ENCODE results near the gene TIFAB.

The TIFAB gene

GRCh38 chr5:135445306-135445985, 6.7 kb downstream of the TIFAB start:
- H3K4me3 ChIP-seq (ENCODE audit: low read length) = no peak overlapping the region
- H3K27ac ChIP-seq (ENCODE audit: low read length) = no peak overlapping the region
- no peaks in the 10 kb centered on the region for H3K36me3 ChIP-seq (ENCODE audit: insufficient read depth, low read depth, low read length)
- peaks cover 40% of the 10 kb centered on the region for H3K27me3 ChIP-seq (ENCODE audit: insufficient read depth, low read length)
- H3K4me1 ChIP-seq (ENCODE audit: insufficient read depth, low read length) = no peaks in the 10 kb centered on the region
- no peak overlapping the region for H3K9ac ChIP-seq (ENCODE audit: low read depth, low read length)
- no peaks in the 10 kb centered on the region for H3K9me3 ChIP-seq (ENCODE audit: insufficient read depth, low read depth, low read length)

GRCh38 chr5:135444881-135445280, 7.3 kb downstream of the TIFAB start:
- H3K4me3 ChIP-seq (ENCODE audit: low read length) = no peak overlapping the region
- H3K27ac ChIP-seq (ENCODE audit: low read length) = no peak overlapping the region
- H3K9ac ChIP-seq (ENCODE audit: low read depth, low read length) = no peak overlapping the region
- H3K36me3 ChIP-seq (ENCODE audit: insufficient read depth, low read depth, low read length) = no peaks in the 10 kb centered on the region
- no peaks in the 10 kb centered on the region for H3K4me1 ChIP-seq (ENCODE audit: insufficient read depth, low read length)
- no peaks in the 10 kb centered on the region for H3K9me3 ChIP-seq (ENCODE audit: insufficient read depth, low read depth, low read length)
- peaks cover 34% of the 10 kb centered on the region for H3K27me3 ChIP-seq (ENCODE audit: insufficient read depth, low read length)

GRCh38 chr5:135444360-135444759, 7.8 kb downstream of the TIFAB start:
- Histone ChIP-seq H3K9ac (ENCODE audit: low read depth, low read length) (no peak overlapping the region), H3K9me3 (ENCODE audit: insufficient read depth, low read depth, low read length) (no peaks in the 10 kb centered on the region), H3K27me3 (ENCODE audit: insufficient read depth, low read length) (peaks cover 30% of the 10 kb centered on the region), H3K4me1 (ENCODE audit: insufficient read depth, low read length) (no peaks in the 10 kb centered on the region), H3K36me3 (ENCODE audit: insufficient read depth, low read depth, low read length) (no peaks in the 10 kb centered on the region), H3K4me3 (ENCODE audit: low read length) (no peak overlapping the region), H3K27ac (ENCODE audit: low read length) (no peak overlapping the region)

DNA sequence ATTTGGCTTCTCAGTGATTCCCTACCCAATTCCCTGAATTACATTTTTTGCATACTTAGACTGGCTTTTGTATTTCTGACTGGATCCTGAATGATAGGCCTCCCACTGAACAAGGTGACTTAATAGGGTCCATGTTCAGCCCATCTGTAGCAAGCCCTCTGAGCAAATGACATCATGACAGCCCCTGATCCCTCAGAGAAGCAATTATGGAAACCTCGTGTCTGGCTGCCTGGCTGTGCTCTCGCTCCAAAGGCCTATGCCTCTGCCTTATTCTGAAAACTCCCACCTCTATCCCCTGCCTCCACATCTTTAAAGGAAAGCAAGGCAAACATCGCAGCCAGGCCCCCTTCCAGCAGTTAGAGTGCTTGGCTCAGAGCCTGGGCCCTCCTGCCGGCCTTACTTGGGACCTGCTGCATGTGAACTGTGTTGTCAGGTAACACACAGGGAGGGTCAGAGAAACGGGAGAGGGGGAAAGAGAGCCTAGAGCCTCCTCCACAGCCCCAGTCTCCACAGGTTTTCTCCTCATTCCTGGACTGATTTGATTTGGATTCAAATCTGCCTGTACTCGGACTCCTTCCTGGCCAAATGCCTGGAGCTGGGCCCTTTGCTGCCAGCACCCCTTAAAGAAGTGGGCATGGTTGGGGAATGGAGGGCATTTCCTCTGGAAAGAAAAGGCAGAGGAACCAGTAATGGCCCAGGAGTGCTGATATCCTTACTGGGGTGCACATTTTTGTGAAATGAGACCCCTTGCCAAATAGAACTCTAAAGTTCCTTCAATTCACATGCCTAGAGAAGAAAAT, 8.8 kb downstream of the TIFAB start:
- Histone ChIP-seq H3K36me3 (ENCODE audit: insufficient read depth, low read depth, low read length) (no peaks in the 10 kb centered on the region), H3K9me3 (ENCODE audit: insufficient read depth, low read depth, low read length) (no peaks in the 10 kb centered on the region), H3K9ac (ENCODE audit: low read depth, low read length) (no peak overlapping the region), H3K27ac (ENCODE audit: low read length) (no peak overlapping the region), H3K27me3 (ENCODE audit: insufficient read depth, low read length) (peaks cover 25% of the 10 kb centered on the region), H3K4me1 (ENCODE audit: insufficient read depth, low read length) (no peaks in the 10 kb centered on the region), H3K4me3 (ENCODE audit: low read length) (no peak overlapping the region)

- Histone ChIP-seq H3K36me3 (ENCODE audit: insufficient read depth, low read depth, low read length) (no peaks in the 10 kb centered on the region), H3K9me3 (ENCODE audit: insufficient read depth, low read depth, low read length) (no peaks in the 10 kb centered on the region), H3K4me1 (ENCODE audit: insufficient read depth, low read length) (no peaks in the 10 kb centered on the region), H3K9ac (ENCODE audit: low read depth, low read length) (no peak overlapping the region), H3K27ac (ENCODE audit: low read length) (no peak overlapping the region), H3K27me3 (ENCODE audit: insufficient read depth, low read length) (peaks cover 19% of the 10 kb centered on the region), H3K4me3 (ENCODE audit: low read length) (no peak overlapping the region)
Observed at GRCh38 chr5:135442431-135443160, 9.6 kb downstream of the TIFAB start.

GRCh38 chr5:135441919-135442318, 10.2 kb downstream of the TIFAB start:
- no peak overlapping the region for H3K27ac ChIP-seq (ENCODE audit: low read length)
- no peak overlapping the region for H3K9ac ChIP-seq (ENCODE audit: low read depth, low read length)
- no peaks in the 10 kb centered on the region for H3K36me3 ChIP-seq (ENCODE audit: insufficient read depth, low read depth, low read length)
- H3K27me3 ChIP-seq (ENCODE audit: insufficient read depth, low read length) = peaks cover 13% of the 10 kb centered on the region; the same call in 1 of the 2 replicates
- H3K9me3 ChIP-seq (ENCODE audit: insufficient read depth, low read depth, low read length) = no peaks in the 10 kb centered on the region
- H3K4me1 ChIP-seq (ENCODE audit: insufficient read depth, low read length) = no peaks in the 10 kb centered on the region
- no peak overlapping the region for H3K4me3 ChIP-seq (ENCODE audit: low read length)

- Histone ChIP-seq H3K36me3 (ENCODE audit: insufficient read depth, low read depth, low read length) (no peaks in the 10 kb centered on the region), H3K27me3 (ENCODE audit: insufficient read depth, low read length) (peaks cover 8% of the 10 kb centered on the region; the same call in 1 of the 2 replicates), H3K9me3 (ENCODE audit: insufficient read depth, low read depth, low read length) (no peaks in the 10 kb centered on the region)
Observed at GRCh38 chr5:135441350-135441831, 10.8 kb downstream of the TIFAB start.

DNA sequence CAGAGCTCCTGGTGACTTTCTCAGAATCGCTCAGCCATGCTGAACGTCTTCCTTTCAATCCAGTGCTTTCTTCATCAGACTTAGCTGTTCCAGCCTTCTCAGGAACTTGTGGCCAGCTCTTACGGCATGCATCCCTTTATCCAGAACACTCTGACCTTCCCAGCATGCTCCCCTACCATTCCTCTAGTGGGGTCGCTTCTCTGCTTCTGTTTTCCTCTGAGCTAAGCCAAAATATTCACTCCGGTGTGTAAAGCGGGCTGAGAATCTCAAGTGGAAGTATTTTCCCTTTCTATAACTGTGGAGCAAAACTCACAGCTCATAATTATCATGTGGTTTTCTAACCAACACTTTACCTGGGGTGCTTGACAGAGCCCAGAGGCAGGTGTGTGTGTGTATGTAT, 11.2 kb downstream of the TIFAB start:
- Histone ChIP-seq H3K27me3 (ENCODE audit: insufficient read depth, low read length) (peaks cover 8% of the 10 kb centered on the region; the same call in 1 of the 2 replicates), H3K4me3 (ENCODE audit: low read length) (no peak overlapping the region), H3K27ac (ENCODE audit: low read length) (no peak overlapping the region), H3K36me3 (ENCODE audit: insufficient read depth, low read depth, low read length) (no peaks in the 10 kb centered on the region), H3K9me3 (ENCODE audit: insufficient read depth, low read depth, low read length) (no peaks in the 10 kb centered on the region), H3K9ac (ENCODE audit: low read depth, low read length) (no peak overlapping the region), H3K4me1 (ENCODE audit: insufficient read depth, low read length) (no peaks in the 10 kb centered on the region)

More at GRCh38 chr5:135441350-135441831, 10.8 kb downstream of the TIFAB start:
- no peak overlapping the region for H3K27ac ChIP-seq (ENCODE audit: low read length)
- H3K4me3 ChIP-seq (ENCODE audit: low read length) = no peak overlapping the region
- H3K9ac ChIP-seq (ENCODE audit: low read depth, low read length) = no peak overlapping the region
- no peaks in the 10 kb centered on the region for H3K4me1 ChIP-seq (ENCODE audit: insufficient read depth, low read length)

DNA sequence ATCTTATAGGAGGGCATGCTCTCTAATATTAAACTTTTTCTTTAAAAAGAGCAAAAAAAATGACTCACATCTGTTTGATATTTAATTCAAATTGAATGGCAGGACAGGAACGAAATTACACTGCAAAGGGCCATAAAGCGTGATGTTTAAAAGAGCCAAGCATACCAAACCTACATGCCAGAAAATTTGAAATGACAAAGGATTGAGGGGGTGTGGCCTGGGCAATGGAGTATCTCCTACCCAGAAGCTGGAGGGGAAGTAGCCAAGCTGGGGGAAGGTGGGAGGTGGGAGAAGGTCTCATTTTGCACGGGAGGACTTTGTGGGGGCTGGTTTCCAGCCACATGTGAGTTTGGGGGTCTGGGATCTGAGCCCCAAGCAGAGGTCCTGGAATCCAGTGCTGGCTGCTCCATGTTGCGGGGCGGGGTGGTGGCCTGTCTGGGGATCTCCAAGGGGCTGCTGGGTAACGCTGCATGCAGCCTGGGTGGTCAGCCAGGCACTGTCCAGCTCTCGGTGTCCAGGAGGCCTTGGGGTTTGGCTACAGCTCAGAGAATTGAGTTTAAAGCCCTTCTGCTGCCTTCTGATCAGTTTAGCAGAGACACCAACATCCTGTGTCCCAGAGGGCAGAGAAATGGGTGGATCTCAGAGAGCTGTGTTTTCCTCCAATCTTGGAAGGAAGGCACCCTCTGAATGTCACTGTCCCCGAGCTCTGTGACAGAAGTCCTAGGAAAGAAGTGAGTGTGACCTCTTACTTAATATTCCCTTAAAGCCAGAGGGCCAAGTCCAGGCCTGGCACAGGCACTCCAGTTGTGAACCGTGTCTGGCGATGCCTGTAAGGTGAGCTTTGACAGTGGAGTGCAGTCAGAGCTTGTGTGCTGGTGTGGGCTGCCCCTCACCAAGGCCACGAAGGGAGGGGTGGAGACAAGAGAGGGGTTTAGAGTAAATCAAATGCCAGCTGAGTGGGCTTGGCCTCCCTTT, 12.6 kb downstream of the TIFAB start:
- Histone ChIP-seq H3K4me3 (ENCODE audit: low read length) (no peak overlapping the region), H3K9me3 (ENCODE audit: insufficient read depth, low read depth, low read length) (no peaks in the 10 kb centered on the region), H3K36me3 (ENCODE audit: insufficient read depth, low read depth, low read length) (no peaks in the 10 kb centered on the region), H3K27me3 (ENCODE audit: insufficient read depth, low read length) (no peaks in the 10 kb centered on the region), H3K9ac (ENCODE audit: low read depth, low read length) (no peak overlapping the region), H3K4me1 (ENCODE audit: insufficient read depth, low read length) (no peaks in the 10 kb centered on the region), H3K27ac (ENCODE audit: low read length) (no peak overlapping the region)

GRCh38 chr5:135438636-135439221, 13.4 kb downstream of the TIFAB start:
- Histone ChIP-seq H3K27me3 (ENCODE audit: insufficient read depth, low read length) (no peaks in the 10 kb centered on the region), H3K4me1 (ENCODE audit: insufficient read depth, low read length) (no peaks in the 10 kb centered on the region), H3K9me3 (ENCODE audit: insufficient read depth, low read depth, low read length) (no peaks in the 10 kb centered on the region), H3K36me3 (ENCODE audit: insufficient read depth, low read depth, low read length) (no peaks in the 10 kb centered on the region), H3K9ac (ENCODE audit: low read depth, low read length) (no peak overlapping the region), H3K27ac (ENCODE audit: low read length) (no peak overlapping the region), H3K4me3 (ENCODE audit: low read length) (no peak overlapping the region)
